ENCODE results near the gene NFAT5.

DNA sequence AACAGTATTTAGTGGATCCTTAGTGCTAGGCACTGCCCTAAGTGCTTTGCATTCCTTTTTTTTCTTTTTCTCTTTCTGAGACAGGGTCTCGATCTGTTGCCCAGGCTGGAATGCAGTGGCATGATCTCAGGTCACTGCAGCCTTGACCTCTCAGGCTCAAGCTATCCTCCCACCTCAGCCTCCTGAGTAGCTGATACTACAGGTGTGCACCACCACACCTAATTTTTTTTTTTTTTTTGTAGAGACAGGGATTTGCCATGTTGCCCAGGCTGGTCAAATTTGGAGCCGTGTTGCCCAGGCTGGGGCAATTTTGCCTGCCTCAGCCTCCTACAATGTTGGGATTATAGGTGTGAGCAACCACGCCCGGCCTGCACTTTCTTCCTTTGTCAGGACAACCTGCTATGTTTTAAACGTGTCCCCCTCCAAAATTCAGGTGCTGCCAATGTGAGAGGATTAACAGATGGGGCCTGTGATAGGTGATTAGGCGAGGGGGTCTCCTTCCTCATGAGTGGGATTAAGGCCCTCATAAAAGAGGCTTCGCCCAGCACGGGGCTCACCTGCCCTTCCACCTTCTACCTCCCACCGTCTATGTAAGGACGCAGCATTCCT lies 155.2 kb downstream of the NFAT5 start:
- TF ChIP-seq, protein P1, sequence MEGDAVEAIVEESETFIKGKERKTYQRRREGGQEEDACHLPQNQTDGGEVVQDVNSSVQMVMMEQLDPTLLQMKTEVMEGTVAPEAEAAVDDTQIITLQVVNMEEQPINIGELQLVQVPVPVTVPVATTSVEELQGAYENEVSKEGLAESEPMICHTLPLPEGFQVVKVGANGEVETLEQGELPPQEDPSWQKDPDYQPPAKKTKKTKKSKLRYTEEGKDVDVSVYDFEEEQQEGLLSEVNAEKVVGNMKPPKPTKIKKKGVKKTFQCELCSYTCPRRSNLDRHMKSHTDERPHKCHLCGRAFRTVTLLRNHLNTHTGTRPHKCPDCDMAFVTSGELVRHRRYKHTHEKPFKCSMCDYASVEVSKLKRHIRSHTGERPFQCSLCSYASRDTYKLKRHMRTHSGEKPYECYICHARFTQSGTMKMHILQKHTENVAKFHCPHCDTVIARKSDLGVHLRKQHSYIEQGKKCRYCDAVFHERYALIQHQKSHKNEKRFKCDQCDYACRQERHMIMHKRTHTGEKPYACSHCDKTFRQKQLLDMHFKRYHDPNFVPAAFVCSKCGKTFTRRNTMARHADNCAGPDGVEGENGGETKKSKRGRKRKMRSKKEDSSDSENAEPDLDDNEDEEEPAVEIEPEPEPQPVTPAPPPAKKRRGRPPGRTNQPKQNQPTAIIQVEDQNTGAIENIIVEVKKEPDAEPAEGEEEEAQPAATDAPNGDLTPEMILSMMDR (IDR thresholded peaks at IDR 0.05) = no peak
- no peak for TF ChIP-seq ZFX (IDR thresholded peaks at IDR 0.05; ENCODE audit: borderline replicate concordance)

Data from 22Rv1 (cell line).